HG03354 (cell line): ENCODE data around the gene STRAP.

Experiments used
- ATAC-seq: cut with Tn5 transposase; IDR thresholded peaks from one replicate; pipeline ENCODE4 v1.9.1; 2021; ENCODE audit warnings: mild to moderate bottlenecking; ENCODE audit not compliant: unreplicated experiment, poor library complexity, severe bottlenecking

STRAP gene, protein sequence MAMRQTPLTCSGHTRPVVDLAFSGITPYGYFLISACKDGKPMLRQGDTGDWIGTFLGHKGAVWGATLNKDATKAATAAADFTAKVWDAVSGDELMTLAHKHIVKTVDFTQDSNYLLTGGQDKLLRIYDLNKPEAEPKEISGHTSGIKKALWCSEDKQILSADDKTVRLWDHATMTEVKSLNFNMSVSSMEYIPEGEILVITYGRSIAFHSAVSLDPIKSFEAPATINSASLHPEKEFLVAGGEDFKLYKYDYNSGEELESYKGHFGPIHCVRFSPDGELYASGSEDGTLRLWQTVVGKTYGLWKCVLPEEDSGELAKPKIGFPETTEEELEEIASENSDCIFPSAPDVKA

DNA sequence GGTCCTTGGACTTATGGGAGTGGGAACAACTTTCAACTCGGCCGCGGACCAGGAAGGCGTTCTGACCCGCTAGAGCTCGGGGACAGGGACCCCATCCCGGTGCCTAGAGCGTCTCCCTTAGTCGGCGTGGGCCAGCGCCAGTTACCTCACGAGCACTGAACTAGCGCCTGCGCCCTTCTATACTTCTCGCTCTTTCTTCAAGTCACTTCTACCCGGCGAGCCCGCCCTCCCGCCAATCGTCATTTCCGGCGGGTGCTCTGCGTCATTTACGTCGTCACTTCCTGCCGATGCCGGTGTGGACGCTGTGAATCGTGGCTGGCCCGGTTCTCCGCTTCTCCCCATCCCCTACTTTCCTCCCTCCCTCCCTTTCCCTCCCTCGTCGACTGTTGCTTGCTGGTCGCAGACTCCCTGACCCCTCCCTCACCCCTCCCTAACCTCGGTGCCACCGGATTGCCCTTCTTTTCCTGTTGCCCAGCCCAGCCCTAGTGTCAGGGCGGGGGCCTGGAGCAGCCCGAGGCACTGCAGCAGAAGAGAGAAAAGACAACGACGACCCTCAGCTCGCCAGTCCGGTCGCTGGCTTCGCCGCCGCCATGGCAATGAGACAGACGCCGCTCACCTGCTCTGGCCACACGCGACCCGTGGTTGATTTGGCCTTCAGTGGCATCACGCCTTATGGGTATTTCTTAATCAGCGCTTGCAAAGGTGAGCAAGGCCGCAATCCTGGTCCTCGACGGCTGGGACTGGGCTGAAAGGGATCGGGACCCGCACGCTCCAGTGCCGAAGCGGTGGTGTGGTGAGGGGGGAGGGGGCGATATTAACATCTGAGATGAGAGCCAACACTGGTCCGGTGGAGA lies at the start of gene STRAP:
STRAP (plus strand) TSS at position 270 of the 854 bp plus-strand sequence; CDS start at position 591, 321 bp downstream.
- ATAC-seq: peak; percentile 97

- ATAC-seq: no peak
These were observed 47.6 kb upstream of the STRAP start for GRCh38 chr12:15834575-15834974.

DNA sequence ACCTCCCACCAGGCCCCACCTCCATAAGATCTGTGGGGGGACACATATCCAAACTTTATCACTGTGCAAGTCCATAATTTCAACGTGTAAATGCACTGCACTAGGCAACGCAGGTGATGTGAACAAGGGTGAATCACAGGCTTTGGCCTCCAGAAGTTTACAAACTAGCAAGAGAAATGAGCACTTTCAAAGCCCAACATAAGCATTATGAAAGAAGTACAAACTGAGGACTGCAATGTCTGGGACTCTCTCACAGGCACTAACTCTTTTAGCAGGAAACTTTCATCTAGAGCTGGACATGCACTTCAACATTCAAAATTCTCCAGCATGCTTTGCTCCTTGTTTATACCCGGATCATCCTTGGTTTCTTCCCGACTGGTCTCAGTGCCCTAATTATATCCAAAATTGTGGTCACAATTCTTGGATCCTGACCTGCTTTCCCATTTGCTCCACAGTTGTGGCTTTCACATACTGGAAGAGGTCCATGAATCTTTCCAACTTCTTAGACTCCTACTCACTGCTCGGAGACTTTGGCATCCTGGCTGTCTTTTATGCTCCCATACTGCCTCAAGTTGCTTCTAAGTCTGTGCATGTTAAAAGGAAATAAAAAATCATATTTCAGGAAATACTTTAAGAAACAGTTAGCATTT lies 44.9 kb upstream of the STRAP start:
- ATAC-seq: no peak

DNA sequence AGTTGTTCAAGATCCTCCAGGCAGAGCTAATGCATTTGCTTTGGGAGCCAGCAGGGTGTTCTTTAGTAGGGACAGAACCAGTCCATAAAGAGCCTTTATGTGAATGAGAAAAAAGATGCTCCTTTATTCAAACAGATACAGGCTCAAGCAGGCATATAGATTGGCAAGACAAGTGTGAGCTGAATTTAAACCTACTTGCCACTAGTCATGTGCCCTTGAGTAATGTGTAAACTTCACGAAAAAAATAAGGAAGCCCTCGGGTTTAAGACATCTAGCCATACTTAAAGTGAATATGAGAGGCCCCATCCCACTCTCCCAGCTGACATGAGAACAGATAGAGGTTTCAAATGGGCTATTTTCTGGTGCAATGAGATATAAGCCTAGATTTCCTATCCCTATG lies 43.1 kb upstream of the STRAP start:
- ATAC-seq: no peak

DNA sequence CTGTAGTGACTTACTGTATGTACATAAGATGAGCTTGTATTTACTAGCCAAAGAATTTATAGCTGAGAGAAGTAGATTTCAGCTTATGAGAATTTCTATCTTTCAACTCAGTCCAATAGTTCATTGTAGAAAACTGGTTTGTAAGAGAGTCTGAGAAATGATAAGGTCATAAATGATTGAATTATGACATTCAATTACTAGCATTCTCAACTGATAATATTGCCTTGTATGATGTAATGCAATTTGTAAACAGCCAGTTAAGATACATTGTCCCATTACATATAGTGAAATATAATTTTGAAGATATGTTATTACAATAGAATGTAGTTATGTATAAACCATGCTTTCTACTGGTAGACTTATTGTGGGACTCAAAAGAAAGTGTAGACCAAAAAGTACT lies 42.5 kb upstream of the STRAP start:
- no peak for ATAC-seq

DNA sequence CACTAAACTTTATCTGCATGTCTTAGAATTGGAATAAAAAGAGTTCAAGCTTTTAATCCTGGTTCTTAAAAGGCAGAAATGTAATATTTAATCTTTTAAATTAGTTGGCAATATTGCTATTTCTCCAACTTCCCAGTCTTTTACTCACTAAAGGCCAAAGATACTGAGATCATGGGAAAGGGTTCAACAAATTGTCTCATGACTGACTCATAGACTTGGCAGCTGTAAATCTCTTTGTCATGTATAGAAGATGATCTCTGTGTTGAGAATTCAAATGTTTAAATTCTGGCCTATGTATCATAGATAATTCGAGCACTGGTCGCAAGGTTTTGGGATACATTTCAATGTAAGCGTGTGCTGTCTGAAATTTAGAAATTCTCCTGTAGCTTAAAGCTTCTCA lies 40.1 kb upstream of the STRAP start:
- no peak for ATAC-seq

GRCh38 chr12:15846887-15847286 lies 35.3 kb upstream of the STRAP start:
- ATAC-seq: no peak

- ATAC-seq: no peak
These were observed 33.6 kb upstream of the STRAP start for GRCh38 chr12:15848606-15849005.

GRCh38 chr12:15851045-15851620 lies 31.1 kb upstream of the STRAP start:
- no peak for ATAC-seq

DNA sequence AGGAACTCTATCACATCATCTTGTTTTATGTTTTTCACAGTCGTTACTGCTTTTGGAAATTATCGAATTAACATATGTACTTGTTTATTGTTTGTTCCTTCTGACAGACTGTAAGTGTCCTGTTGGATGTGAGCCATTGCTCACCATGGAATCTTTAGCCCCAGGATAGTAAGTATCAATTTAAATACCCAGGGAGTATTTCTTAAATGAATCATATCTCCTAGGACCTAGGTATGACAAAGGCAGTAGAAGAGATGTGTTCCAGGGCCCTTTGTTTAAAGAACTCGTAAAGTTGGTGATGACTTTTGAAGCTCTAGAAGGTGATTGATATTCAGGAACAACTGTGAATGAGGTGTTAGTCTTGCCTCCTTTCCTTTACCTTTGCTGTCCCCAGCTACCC lies 30.3 kb upstream of the STRAP start:
- no peak for ATAC-seq

DNA sequence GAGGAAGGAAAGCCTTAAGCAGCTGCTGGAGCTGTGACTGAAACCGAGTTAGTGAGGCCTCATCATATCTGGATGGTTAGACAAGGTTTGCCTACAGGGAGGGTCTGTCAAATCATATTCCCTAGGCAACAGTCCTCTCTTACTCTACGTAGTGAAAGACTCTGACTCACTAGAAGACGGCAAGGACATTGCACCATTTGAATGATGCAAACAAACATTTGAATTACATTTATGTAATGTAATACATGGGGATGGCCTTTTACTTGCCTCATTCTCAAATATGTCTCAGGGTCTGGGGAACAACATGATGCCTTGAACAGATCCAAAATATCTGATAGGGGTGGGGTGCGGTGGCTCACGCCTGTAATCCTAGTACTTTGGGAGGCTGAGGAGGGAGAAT lies 29.8 kb upstream of the STRAP start:
- no peak for ATAC-seq

- ATAC-seq: no peak
These were observed 28.3 kb upstream of the STRAP start for GRCh38 chr12:15853877-15854276.

DNA sequence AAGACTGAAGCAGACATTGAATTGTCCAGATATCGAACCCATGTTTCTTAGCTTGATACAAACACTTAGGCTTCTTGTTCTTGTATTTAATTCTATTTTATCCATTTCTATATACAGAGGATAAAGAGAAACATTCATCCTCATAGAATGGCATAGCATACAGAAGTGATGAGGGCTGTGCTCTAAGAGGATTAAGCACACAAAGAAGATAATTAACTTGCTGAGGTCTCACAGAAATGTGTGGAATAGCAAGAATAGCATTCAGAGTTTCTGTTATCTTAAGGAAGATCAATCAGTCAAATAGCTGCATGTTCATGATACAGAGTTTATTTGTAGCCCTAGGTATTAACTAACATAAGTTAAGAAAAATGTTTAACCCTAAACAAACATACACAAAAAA lies 27.3 kb upstream of the STRAP start:
- ATAC-seq: no peak

GRCh38 chr12:15855646-15856045 lies 26.5 kb upstream of the STRAP start:
- no peak for ATAC-seq

GRCh38 chr12:15856097-15856982 lies 25.8 kb upstream of the STRAP start:
- peak; percentile 68 for ATAC-seq

DNA sequence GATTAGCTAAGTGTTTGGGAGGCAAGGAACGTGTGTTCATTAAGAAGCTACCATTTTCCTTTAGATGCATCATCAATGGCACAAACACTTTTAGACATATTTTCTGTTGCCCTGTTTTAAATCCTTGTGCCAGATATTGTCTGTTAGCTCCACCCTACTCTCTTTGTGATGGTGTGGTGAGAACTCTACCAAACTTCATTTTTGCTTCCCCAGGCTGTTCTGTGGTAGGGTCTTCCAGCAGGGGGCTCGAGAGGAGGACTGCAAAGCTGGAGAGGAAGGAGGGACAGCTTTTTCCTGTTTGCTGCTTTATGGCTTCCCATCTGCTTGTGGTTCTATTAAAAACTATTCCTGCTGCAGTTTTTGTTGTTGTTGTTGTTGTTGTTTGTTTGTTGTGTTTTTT lies 23.8 kb upstream of the STRAP start:
- ATAC-seq: no peak

DNA sequence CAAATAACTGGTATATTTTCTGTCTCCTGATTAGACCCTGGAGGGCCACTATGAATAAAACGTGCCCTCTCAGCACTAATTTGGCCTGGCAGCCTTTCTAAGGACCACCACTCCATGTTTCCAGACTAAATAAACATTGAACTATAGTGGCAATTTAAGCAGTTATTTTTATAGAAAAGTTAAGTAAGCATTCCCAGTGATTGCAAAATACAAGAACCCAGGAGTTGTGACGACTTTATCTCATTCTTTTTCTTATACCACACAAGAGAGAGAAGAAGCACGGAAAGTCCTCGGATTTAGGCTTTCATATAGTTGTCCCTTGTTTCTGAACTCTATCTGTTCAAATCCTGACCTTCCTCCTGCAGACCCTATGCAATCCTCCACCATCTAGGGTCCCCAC lies 23.1 kb upstream of the STRAP start:
- ATAC-seq: no peak

DNA sequence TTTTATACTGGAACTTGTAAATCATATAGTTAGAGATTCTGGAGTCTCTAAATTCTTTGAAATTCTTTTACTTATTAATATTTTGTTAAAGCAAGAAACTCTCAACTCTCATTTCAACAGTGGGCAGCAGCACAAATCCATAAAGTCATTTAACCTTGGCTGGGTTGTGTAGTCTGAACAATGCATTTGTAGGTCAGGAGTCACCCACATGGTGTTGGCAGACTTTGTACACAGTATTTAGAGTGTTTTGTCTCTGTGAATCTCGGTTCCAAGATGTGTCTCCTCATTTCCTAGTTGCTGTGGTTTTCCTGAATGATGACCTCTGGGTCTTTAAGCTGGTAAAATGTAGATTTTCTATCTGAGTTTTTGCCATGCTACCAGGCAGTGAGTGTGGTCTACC lies 20.8 kb upstream of the STRAP start:
- no peak for ATAC-seq

DNA sequence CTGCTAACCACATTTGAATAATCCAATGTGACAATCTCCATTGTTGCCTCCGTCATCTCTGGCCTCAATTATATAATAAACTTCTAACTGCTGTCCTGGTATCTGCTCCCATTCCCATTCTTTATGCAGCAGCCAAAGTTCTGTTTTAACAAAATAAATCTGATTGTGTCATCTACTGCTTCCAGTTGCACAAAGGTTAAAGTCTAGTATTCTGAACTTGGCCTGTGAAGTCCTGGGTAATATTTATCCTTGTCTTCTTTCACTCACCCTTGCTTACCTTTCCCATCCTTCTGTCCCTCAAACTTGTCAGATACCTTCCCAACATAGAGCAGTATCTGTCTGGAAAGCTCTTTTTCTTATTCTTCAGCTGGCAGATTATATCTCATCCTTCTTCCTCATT lies 19.3 kb upstream of the STRAP start:
- ATAC-seq: no peak
